ENCODE measurements around the gene ANO3.

DNA sequence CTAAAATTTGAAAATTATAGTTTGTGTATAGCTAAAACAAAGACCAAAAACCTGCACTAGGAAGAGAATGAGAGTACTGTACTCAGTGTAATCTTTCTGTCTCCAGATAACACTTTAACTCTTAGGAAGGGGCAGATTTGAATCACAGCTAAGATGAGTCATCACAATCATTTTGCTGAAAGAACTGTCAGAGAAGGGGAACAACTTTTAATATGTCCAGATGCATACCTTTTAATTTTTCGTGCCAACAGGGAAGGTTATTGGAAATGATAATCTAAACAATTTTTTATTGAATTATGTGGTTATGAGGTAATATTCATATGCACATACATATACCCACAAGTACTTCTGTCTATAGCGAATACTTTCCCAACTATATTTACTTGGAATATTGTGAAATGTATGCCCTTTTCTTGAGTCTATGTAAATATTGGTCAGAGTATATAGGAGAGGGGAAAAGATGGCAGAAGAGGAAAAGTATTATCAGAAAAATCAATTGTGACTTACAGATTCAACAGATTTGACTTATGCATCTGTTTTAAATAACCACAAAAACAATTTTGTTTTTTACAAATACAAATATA is 291.2 kb downstream of the ANO3 start:
- TF ChIP-seq POLR2A (IDR thresholded peaks at IDR 0.05; ENCODE audit: low read depth, low read length) (no peak), POLR2AphosphoS5 (IDR thresholded peaks at IDR 0.05; ENCODE audit: low read depth, low read length) (no peak)

Measured in GM12892 (cell line).